Dedifferentiated amniotic fluid mesenchymal stem cell (primary cell): ENCODE data around the gene PMM2.
"Not testable (repeated sequence)": the region's sequence is repeated elsewhere in the genome, so short reads cannot be mapped to it uniquely, and the experiment has no call there.

Experiments used
- DNase-seq: peaks from one replicate; pipeline ENCODE4 v3.0.0-alpha.2; 2016; ENCODE audit errors: extremely low spot score

Gene PMM2

GRCh38 chr16:8818504-8819270, 21.0 kb downstream of the PMM2 start:
- no peak for DNase-seq

GRCh38 chr16:8819411-8820034, 21.9 kb downstream of the PMM2 start:
- no peak for DNase-seq

- DNase-seq, result no peak
These were observed 24.8 kb downstream of the PMM2 start for GRCh38 chr16:8822403-8822802.

- DNase-seq, result no peak
These were observed 28.7 kb downstream of the PMM2 start for GRCh38 chr16:8826278-8826879.

GRCh38 chr16:8828541-8829165, 31.0 kb downstream of the PMM2 start:
- DNase-seq, result no peak

- no peak for DNase-seq
These were observed 33.8 kb downstream of the PMM2 start for GRCh38 chr16:8831450-8831849.

- no peak for DNase-seq
These were observed 34.5 kb downstream of the PMM2 start for GRCh38 chr16:8831871-8832716.

GRCh38 chr16:8832717-8833105, 35.1 kb downstream of the PMM2 start:
- no peak for DNase-seq

GRCh38 chr16:8836797-8837196, 39.2 kb downstream of the PMM2 start:
- not testable (repeated sequence) for DNase-seq

- DNase-seq, result not testable (repeated sequence)
These were observed 40.0 kb downstream of the PMM2 start for GRCh38 chr16:8837594-8837993.

- not testable (repeated sequence) for DNase-seq
These were observed 44.4 kb downstream of the PMM2 start for GRCh38 chr16:8842016-8842415.

GRCh38 chr16:8843296-8843695, 45.7 kb downstream of the PMM2 start:
- DNase-seq, result not testable (repeated sequence)

GRCh38 chr16:8845699-8846298, 48.2 kb downstream of the PMM2 start:
- DNase-seq, result peak; percentile 10

GRCh38 chr16:8846401-8846932, 48.8 kb downstream of the PMM2 start:
- peak; percentile 8 for DNase-seq

GRCh38 chr16:8847145-8847544, 49.5 kb downstream of the PMM2 start:
- DNase-seq, result no peak

GRCh38 chr16:8847623-8848022, 50.0 kb downstream of the PMM2 start:
- DNase-seq, result no peak

GRCh38 chr16:8848231-8848938, 50.7 kb downstream of the PMM2 start:
- DNase-seq, result no peak

GRCh38 chr16:8848939-8849391, 51.3 kb downstream of the PMM2 start:
- DNase-seq, result no peak

GRCh38 chr16:8849411-8850011, 51.9 kb downstream of the PMM2 start:
- DNase-seq, result no peak
